Gastroesophageal sphincter (tissue), 3 donors: Measurements from ENCODE around the gene FARS2.

Experiments used
- CTCF ChIP-seq, 4 experiments: fragments of 200-600 bp in 2 of 4; fragments of 450-650 bp in 2 of 4; sonication (generic) in 1 of 4; IDR thresholded peaks; one replicate each; pipeline ENCODE4 v1.5.1; 2017 to 2019; ENCODE audit warnings: antibody characterized with exemption in 4 of 4, mild to moderate bottlenecking in 2 of 4, moderate library complexity in 2 of 4
- EP300 ChIP-seq: sonication (generic); formaldehyde crosslinking; IDR thresholded peaks from one replicate; pipeline ENCODE4 v1.6.1; 2017; ENCODE audit warnings: antibody characterized with exemption, mild to moderate bottlenecking

GRCh38 chr6:5645328-5646290 lies 384.3 kb downstream of the FARS2 start:
- TF ChIP-seq CTCF (IDR thresholded peaks at IDR 0.05) (no peak), EP300 (no peak)
